Mesendoderm (in vitro differentiated cells): ENCODE results near the gene AQP12A.

ENCODE experiments used
- DNase-seq: peaks from one replicate; pipeline ENCODE4 v3.0.0; 2013
- H2AK5ac ChIP-seq: 2 replicates; pipeline ENCODE4 v1.6.1; 2013; ENCODE audit warnings: low read length, inconsistent platforms
- H2BK120ac ChIP-seq: 2 replicates; pipeline ENCODE4 v1.6.1; 2013; ENCODE audit warnings: low read depth, mild to moderate bottlenecking, low read length, moderate library complexity, mixed read lengths
- H2BK15ac ChIP-seq: replicated peaks from 2 replicates; pipeline ENCODE4 v1.6.1; 2013; ENCODE audit warnings: low read depth, mild to moderate bottlenecking, moderate library complexity
- H2BK5ac ChIP-seq: 2 replicates; pipeline ENCODE4 v1.6.1; 2013; ENCODE audit warnings: low read length, inconsistent platforms
- H3K18ac ChIP-seq: 2 replicates; pipeline ENCODE4 v1.6.1; 2013; ENCODE audit warnings: mild to moderate bottlenecking, low read length, mixed read lengths
- H3K23ac ChIP-seq: one replicate; pipeline ENCODE4 v1.6.1; 2013; ENCODE audit warnings: low read length
- H3K27ac ChIP-seq: 2 replicates; pipeline ENCODE4 v1.5.1; 2013; ENCODE audit warnings: low read depth, mild to moderate bottlenecking, inconsistent platforms, low read length, moderate library complexity
- H3K27me3 ChIP-seq: 2 replicates; pipeline ENCODE4 v1.6.1; 2013; ENCODE audit warnings: low read length, control low read depth, mild to moderate bottlenecking, inconsistent platforms; ENCODE audit not compliant: insufficient read depth, poor library complexity
- H3K36me3 ChIP-seq: 2 replicates; pipeline ENCODE4 v1.6.1; 2013; ENCODE audit warnings: low read length, inconsistent platforms; ENCODE audit not compliant: control insufficient read depth, insufficient read depth
- H3K4ac ChIP-seq: one replicate; pipeline ENCODE4 v1.6.1; 2013; ENCODE audit warnings: low read depth, mild to moderate bottlenecking, low read length, moderate library complexity
- H3K4me1 ChIP-seq: 2 replicates; pipeline ENCODE4 v1.6.1; 2013; ENCODE audit warnings: low read depth, low read length, inconsistent platforms; ENCODE audit not compliant: control insufficient read depth
- H3K4me2 ChIP-seq: 2 replicates; pipeline ENCODE4 v1.6.1; 2013; ENCODE audit warnings: low read length
- H3K4me3 ChIP-seq: 2 replicates; pipeline ENCODE4 v1.5.1; 2013; ENCODE audit warnings: mild to moderate bottlenecking, low read length
- H3K56ac ChIP-seq: one replicate; pipeline ENCODE4 v1.6.1; 2013; ENCODE audit warnings: low read length
- H3K79me1 ChIP-seq: 2 replicates; pipeline ENCODE4 v1.6.1; 2013; ENCODE audit warnings: low read length, inconsistent platforms
- H3K79me2 ChIP-seq: 2 replicates; pipeline ENCODE4 v1.6.1; 2013; ENCODE audit warnings: mild to moderate bottlenecking, low read length; ENCODE audit not compliant: control insufficient read depth, insufficient read depth
- H3K9ac ChIP-seq: 2 replicates; pipeline ENCODE4 v1.6.1; 2013; ENCODE audit warnings: low read length, inconsistent platforms
- H4K5ac ChIP-seq: one replicate; pipeline ENCODE4 v1.6.1; 2013; ENCODE audit warnings: low read length
- H4K8ac ChIP-seq: one replicate; pipeline ENCODE4 v1.6.1; 2013; ENCODE audit warnings: low read depth, mild to moderate bottlenecking, control low read depth, low read length, moderate library complexity
- WGBS: extraction: QIAGEN DNeasy Blood & Tissue Kit; methylation state at CpG from one replicate; pipeline ENCODE4 v1.1.7; 2013; ENCODE audit warnings: low lambda C conversion rate, missing lambda C conversion rate; ENCODE audit not compliant: insufficient coverage; ENCODE audit errors: extremely low coverage; 5-methylcytosine and 5-hydroxymethylcytosine counted together

AQP12A gene

DNA sequence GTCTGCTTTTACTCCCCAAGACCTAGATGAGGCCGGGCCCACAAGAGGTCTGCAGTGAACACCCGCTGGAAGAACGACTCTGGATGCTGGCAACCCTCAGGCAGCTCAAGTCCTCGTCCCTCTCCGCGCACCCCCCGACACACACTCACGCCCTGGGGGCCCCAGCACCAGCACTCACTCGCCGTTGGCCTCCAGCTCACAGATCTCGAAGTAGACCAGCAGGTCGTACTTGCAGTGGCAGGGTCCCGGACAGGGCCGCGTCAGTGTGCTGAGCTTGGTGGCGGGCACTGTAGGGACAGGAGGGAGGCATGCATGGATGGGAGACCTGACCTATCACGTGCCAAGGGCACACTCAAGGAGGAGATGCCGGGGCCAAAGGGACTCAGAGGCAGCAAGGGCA lies 49.4 kb downstream of the AQP12A start:
- WGBS, result no CpG with 5 or more reads among the region's 18 CpGs
- Histone ChIP-seq H3K18ac (no peak overlapping the region), H3K36me3 (peaks cover 4% of the 10 kb centered on the region), H2BK120ac (no peak overlapping the region), H3K79me2 (no peaks in the 10 kb centered on the region), H3K4me2 (no peak overlapping the region), H3K27me3 (no peaks in the 10 kb centered on the region), H2AK5ac (no peak overlapping the region), H3K79me1 (no peaks in the 10 kb centered on the region), H3K23ac (no peak overlapping the region), H4K8ac (no peak overlapping the region), H3K4ac (no peak overlapping the region), H3K27ac (no peak overlapping the region), H2BK15ac (no peak overlapping the region), H2BK5ac (no peak overlapping the region), H3K4me3 (no peak overlapping the region), H3K9ac (no peak overlapping the region), H4K5ac (no peak overlapping the region), H3K56ac (no peak overlapping the region), H3K4me1 (no peaks in the 10 kb centered on the region)
- DNase-seq, result no peak

DNA sequence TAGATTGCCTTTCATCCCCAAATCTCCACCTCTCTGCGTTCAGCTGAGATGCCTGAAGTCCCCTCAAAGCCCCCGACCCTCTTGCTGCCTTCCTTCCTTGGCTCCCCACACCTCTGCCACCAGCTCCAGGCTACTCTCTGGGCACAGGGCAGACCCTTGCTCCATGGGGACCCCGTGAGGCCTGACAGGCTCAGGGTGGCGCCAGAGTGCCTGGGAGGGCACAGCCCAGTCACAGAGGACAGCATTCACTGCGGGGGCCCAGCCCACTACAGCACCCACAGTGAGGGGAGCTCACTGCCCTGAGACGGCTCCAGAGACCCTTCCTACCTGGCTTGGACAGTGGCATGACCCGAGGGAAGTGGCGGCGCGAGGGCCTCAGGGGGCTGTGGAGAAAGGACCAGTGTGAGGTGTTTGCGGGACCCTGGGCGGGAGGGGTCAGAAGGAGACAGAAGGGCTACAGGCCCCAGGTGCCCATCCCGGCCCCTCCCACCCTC lies 51.0 kb downstream of the AQP12A start:
- H3K36me3 ChIP-seq, result peaks cover 5% of the 10 kb centered on the region
- WGBS, result no CpG with 5 or more reads among the region's 13 CpGs
- H3K27me3 ChIP-seq, result no peaks in the 10 kb centered on the region

GRCh38 chr2:240745456-240745855 lies 53.8 kb downstream of the AQP12A start:
- Histone ChIP-seq H3K9ac (no peak overlapping the region), H2AK5ac (no peak overlapping the region), H3K79me1 (no peaks in the 10 kb centered on the region), H3K23ac (no peak overlapping the region), H3K27me3 (no peaks in the 10 kb centered on the region), H3K4me2 (no peak overlapping the region), H2BK5ac (no peak overlapping the region), H3K56ac (no peak overlapping the region), H2BK120ac (no peak overlapping the region), H3K18ac (no peak overlapping the region), H3K36me3 (peaks cover 1% of the 10 kb centered on the region), H3K79me2 (no peaks in the 10 kb centered on the region), H4K8ac (no peak overlapping the region), H3K4me3 (no peak overlapping the region), H3K27ac (no peak overlapping the region), H3K4me1 (no peaks in the 10 kb centered on the region), H2BK15ac (no peak overlapping the region), H3K4ac (no peak overlapping the region), H4K5ac (no peak overlapping the region)
- no peak for DNase-seq
- WGBS, result no CpG with 5 or more reads among the region's 15 CpGs

More for the DNA sequence above, 51.0 kb downstream of the AQP12A start:
- no peak overlapping the region for H2BK15ac ChIP-seq
- H3K9ac ChIP-seq, result no peak overlapping the region
- no peaks in the 10 kb centered on the region for H3K79me1 ChIP-seq
- no peak for DNase-seq
- no peak overlapping the region for H2BK5ac ChIP-seq
- H2AK5ac ChIP-seq, result no peak overlapping the region
- H3K4ac ChIP-seq, result no peak overlapping the region
- H3K23ac ChIP-seq, result no peak overlapping the region
- no peaks in the 10 kb centered on the region for H3K79me2 ChIP-seq
- H4K8ac ChIP-seq, result no peak overlapping the region
- H3K4me1 ChIP-seq, result no peaks in the 10 kb centered on the region
- no peak overlapping the region for H3K27ac ChIP-seq
- H3K4me3 ChIP-seq, result no peak overlapping the region
- H3K18ac ChIP-seq, result no peak overlapping the region
- H4K5ac ChIP-seq, result no peak overlapping the region
- no peak overlapping the region for H2BK120ac ChIP-seq
- no peak overlapping the region for H3K4me2 ChIP-seq
- no peak overlapping the region for H3K56ac ChIP-seq

- H2BK5ac ChIP-seq, result no peak overlapping the region
- H3K79me1 ChIP-seq, result no peaks in the 10 kb centered on the region
- H3K56ac ChIP-seq, result no peak overlapping the region
- no peak overlapping the region for H4K5ac ChIP-seq
- H2BK15ac ChIP-seq, result no peak overlapping the region
- H3K9ac ChIP-seq, result no peak overlapping the region
- H3K4me1 ChIP-seq, result no peaks in the 10 kb centered on the region
- H3K4me3 ChIP-seq, result no peak overlapping the region
- H3K18ac ChIP-seq, result no peak overlapping the region
- H3K36me3 ChIP-seq, result peaks cover 1% of the 10 kb centered on the region
- H3K27me3 ChIP-seq, result no peaks in the 10 kb centered on the region
- H4K8ac ChIP-seq, result no peak overlapping the region
- H3K4me2 ChIP-seq, result no peak overlapping the region
- H3K23ac ChIP-seq, result no peak overlapping the region
- H2BK120ac ChIP-seq, result no peak overlapping the region
- WGBS, result no CpG with 5 or more reads among the region's 15 CpGs
- no peak overlapping the region for H3K27ac ChIP-seq
- H3K79me2 ChIP-seq, result no peaks in the 10 kb centered on the region
- DNase-seq, result no peak
- H2AK5ac ChIP-seq, result no peak overlapping the region
- H3K4ac ChIP-seq, result no peak overlapping the region
Observed at GRCh38 chr2:240745962-240746361, 54.3 kb downstream of the AQP12A start.

- no peak overlapping the region for H2AK5ac ChIP-seq
Observed at GRCh38 chr2:240746671-240747070, 55.0 kb downstream of the AQP12A start.

GRCh38 chr2:240747256-240747655 lies 55.6 kb downstream of the AQP12A start:
- H2BK5ac ChIP-seq, result no peak overlapping the region
- H3K79me2 ChIP-seq, result no peaks in the 10 kb centered on the region
- no peak overlapping the region for H3K9ac ChIP-seq
- WGBS, result no CpG with 5 or more reads among the region's 11 CpGs
- no peaks in the 10 kb centered on the region for H3K79me1 ChIP-seq
- DNase-seq, result no peak
- no peak overlapping the region for H2BK15ac ChIP-seq
- H3K56ac ChIP-seq, result no peak overlapping the region
- no peaks in the 10 kb centered on the region for H3K4me1 ChIP-seq
- H4K5ac ChIP-seq, result no peak overlapping the region
- no peak overlapping the region for H3K18ac ChIP-seq
- no peak overlapping the region for H2BK120ac ChIP-seq
- H3K4me2 ChIP-seq, result no peak overlapping the region
- no peak overlapping the region for H2AK5ac ChIP-seq
- no peak overlapping the region for H3K23ac ChIP-seq
- no peaks in the 10 kb centered on the region for H3K27me3 ChIP-seq
- H3K36me3 ChIP-seq, result peaks cover 1% of the 10 kb centered on the region
- no peak overlapping the region for H3K4me3 ChIP-seq
- H4K8ac ChIP-seq, result no peak overlapping the region
- H3K27ac ChIP-seq, result no peak overlapping the region
- no peak overlapping the region for H3K4ac ChIP-seq

More at GRCh38 chr2:240746671-240747070, 55.0 kb downstream of the AQP12A start:
- Histone ChIP-seq H3K27me3 (no peaks in the 10 kb centered on the region), H2BK120ac (no peak overlapping the region), H2BK15ac (no peak overlapping the region), H3K27ac (no peak overlapping the region), H3K23ac (no peak overlapping the region), H3K4ac (no peak overlapping the region), H3K18ac (no peak overlapping the region), H3K4me3 (no peak overlapping the region), H3K56ac (no peak overlapping the region), H2BK5ac (no peak overlapping the region), H3K4me1 (no peaks in the 10 kb centered on the region), H3K4me2 (no peak overlapping the region), H4K5ac (no peak overlapping the region), H3K9ac (no peak overlapping the region), H4K8ac (no peak overlapping the region), H3K79me1 (no peaks in the 10 kb centered on the region), H3K36me3 (peaks cover 1% of the 10 kb centered on the region), H3K79me2 (no peaks in the 10 kb centered on the region)
- no peak for DNase-seq
- whole genome bisulfite sequencing, result no CpG with 5 or more reads among the region's 16 CpGs
